Neutrophil (primary cell): Measurements from ENCODE around the gene FAM110A.
"Not testable (repeated sequence)": the region's sequence is repeated elsewhere in the genome, so short reads cannot be mapped to it uniquely, and the experiment has no call there.

Experiments used
- H3K27ac ChIP-seq: fragments of 200-600 bp; sonication (generic); 2 replicates; pipeline ENCODE4 v1.5.1; 2016; ENCODE audit warnings: mild to moderate bottlenecking, moderate library complexity
- H3K27me3 ChIP-seq: fragments of 200-600 bp; sonication (generic); 2 replicates; pipeline ENCODE4 v1.6.0; 2016; ENCODE audit warnings: mild to moderate bottlenecking
- H3K36me3 ChIP-seq: fragments of 200-600 bp; sonication (generic); 2 replicates; pipeline ENCODE4 v1.5.1; 2017
- H3K4me1 ChIP-seq, 2 experiments: fragments of 200-600 bp in 1 of 2; sonication (generic) in 1 of 2; 1 replicate in 1 of 2; 2 replicates in 1 of 2; pipeline versions ENCODE4 v1.5.1 to v1.6.1; 2013 to 2016; ENCODE audit warnings: low read depth in 1 of 2, low read length in 1 of 2, mild to moderate bottlenecking in 1 of 2, moderate library complexity in 1 of 2; ENCODE audit not compliant: control insufficient read depth in 1 of 2, insufficient read depth in 1 of 2
- H3K4me3 ChIP-seq, 2 experiments: fragments of 200-600 bp in 1 of 2; sonication (generic) in 1 of 2; 1 replicate in 1 of 2; 2 replicates in 1 of 2; pipeline ENCODE4 v1.5.1; 2013 to 2016; ENCODE audit warnings: low read depth in 1 of 2, low read length in 1 of 2, mild to moderate bottlenecking in 1 of 2, moderate library complexity in 1 of 2
- H3K9me3 ChIP-seq: fragments of 200-600 bp; sonication (generic); 2 replicates; pipeline ENCODE4 v1.5.1; 2016
- TF ChIP-seq, protein P1 (sequence below): fragments of 200-600 bp; sonication (generic); IDR thresholded peaks from 2 replicates; pipeline ENCODE4 v1.5.1; 2016; ENCODE audit warnings: antibody characterized with exemption

FAM110A gene

DNA sequence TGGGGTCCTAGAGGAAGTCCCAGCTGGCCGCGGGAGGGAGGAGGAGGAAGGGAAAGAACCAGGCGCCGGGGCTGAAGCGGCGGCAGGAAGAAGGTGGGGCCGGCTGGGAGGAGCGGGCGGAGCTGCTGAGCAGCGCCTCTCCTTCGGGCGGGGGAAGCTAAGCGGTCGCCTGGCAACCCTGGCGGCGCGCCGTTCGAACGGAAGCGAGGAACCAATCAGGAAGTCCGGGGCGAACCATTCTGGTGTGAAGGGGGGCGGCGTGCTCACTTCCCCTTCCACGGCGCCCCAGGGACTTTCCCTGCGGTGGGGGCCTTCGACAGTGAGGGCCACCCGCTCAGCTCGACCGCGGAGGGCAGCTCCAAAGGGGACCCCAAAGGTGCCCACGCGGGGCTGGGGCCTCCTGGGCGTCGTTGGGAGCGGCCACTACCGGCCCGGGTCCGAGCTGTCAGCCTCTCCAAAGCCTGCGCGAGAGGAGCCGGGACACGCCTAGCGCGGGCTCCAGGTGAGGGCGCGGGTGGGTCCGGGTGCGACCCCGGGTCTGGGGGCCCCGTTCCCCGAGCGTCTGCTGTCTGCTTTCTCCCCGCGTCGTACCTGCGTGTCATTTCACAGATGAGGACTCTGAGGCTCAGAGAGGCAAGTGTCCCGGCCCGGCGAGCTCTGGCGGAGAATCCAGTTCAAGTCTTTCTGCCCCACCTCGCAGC lies at the start of gene FAM110A:
FAM110A (plus strand) TSS at position 266 of the 701 bp plus-strand sequence. CDS start 11,090 bp downstream, outside the sequence.
- TF ChIP-seq, protein P1, sequence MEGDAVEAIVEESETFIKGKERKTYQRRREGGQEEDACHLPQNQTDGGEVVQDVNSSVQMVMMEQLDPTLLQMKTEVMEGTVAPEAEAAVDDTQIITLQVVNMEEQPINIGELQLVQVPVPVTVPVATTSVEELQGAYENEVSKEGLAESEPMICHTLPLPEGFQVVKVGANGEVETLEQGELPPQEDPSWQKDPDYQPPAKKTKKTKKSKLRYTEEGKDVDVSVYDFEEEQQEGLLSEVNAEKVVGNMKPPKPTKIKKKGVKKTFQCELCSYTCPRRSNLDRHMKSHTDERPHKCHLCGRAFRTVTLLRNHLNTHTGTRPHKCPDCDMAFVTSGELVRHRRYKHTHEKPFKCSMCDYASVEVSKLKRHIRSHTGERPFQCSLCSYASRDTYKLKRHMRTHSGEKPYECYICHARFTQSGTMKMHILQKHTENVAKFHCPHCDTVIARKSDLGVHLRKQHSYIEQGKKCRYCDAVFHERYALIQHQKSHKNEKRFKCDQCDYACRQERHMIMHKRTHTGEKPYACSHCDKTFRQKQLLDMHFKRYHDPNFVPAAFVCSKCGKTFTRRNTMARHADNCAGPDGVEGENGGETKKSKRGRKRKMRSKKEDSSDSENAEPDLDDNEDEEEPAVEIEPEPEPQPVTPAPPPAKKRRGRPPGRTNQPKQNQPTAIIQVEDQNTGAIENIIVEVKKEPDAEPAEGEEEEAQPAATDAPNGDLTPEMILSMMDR: peak; percentile 50
- Histone ChIP-seq H3K27ac (peak within 1 kb of the TSS; percentile 80), H3K4me1 (peaks cover 30 to 45% of the 10 kb centered on the region in 2 experiments)

DNA sequence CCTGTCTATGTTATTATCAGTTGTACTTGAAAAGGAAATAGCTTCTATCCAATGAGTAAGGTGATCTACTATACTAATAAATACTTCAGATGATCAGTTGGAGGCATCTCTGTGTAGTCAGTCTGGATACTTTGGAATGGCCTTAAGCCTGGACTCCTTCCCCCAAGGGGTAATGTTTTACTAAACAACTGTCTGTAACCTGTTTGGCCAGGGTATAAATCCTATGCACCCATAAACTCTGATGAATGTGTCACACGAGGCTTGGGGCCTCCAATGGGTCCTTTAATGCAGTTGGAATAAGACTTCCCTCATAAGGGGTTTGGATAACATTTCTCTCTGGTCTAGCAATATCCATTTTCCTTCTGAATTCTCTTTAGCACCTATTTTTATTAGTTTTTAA lies 45.7 kb upstream of the FAM110A start:
- Histone ChIP-seq H3K4me1 (no peaks in the 10 kb centered on the region), H3K9me3 (no peaks in the 10 kb centered on the region), H3K4me3 (no peak overlapping the region), H3K27me3 (peaks cover 9% of the 10 kb centered on the region), H3K36me3 (no peaks in the 10 kb centered on the region), H3K27ac (no peak overlapping the region)
- TF ChIP-seq, protein P1: no peak

More for the DNA sequence above, at the start of gene FAM110A:
- H3K4me3 ChIP-seq: peak within 1 kb of the TSS; percentile 81 to 97
- no peaks in the 10 kb centered on the region for H3K36me3 ChIP-seq
- no peaks in the 10 kb centered on the region for H3K9me3 ChIP-seq
- no peaks in the 10 kb centered on the region for H3K27me3 ChIP-seq

DNA sequence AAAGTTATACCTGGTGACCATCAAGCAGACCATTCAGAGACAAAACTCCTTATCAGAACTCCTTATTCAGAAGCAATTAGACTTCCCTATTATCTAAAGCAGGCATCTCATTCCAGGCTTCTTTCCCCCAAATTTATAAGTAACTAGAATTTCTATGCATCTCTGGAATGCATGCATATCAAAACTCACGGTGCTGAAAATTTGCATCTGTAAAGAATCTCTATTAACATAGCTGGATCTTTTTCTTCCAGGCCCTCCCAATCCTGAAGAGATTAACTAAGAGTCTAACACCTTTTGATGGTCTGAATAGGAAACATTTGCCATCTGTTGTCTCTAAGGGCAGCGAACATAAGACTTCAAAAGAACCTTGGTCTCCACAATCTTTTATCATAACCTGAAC lies 42.5 kb upstream of the FAM110A start:
- H3K36me3 ChIP-seq: no peaks in the 10 kb centered on the region
- H3K4me1 ChIP-seq: no peaks in the 10 kb centered on the region
- H3K27ac ChIP-seq: no peak overlapping the region
- TF ChIP-seq, protein P1: no peak
- no peak overlapping the region for H3K4me3 ChIP-seq
- no peaks in the 10 kb centered on the region for H3K9me3 ChIP-seq
- H3K27me3 ChIP-seq: peaks cover 11% of the 10 kb centered on the region

DNA sequence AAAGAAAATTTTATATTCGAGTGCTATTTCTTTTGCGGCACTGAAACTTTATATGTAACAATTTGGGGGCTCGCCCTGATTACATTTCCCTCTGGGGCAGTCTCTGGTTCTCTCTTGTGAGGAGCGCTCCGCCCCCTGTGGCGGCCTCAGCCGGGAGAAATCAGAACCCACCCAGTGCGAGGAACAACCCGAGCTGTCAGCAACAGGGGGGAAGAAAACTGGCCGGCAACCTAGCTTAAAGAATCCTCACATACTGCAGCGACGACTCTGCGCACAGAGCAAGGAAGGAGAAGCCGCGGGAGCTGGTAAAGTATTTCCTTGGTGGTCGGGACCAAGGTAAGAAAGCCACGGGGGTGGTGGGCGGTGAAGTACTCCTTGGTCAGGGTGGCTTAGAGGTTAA lies 41.3 kb upstream of the FAM110A start:
- Histone ChIP-seq H3K27ac (no peak overlapping the region), H3K4me1 (no peaks in the 10 kb centered on the region), H3K36me3 (no peaks in the 10 kb centered on the region), H3K9me3 (no peaks in the 10 kb centered on the region), H3K4me3 (no peak overlapping the region), H3K27me3 (peaks cover 23% of the 10 kb centered on the region)
- TF ChIP-seq, protein P1: no peak

DNA sequence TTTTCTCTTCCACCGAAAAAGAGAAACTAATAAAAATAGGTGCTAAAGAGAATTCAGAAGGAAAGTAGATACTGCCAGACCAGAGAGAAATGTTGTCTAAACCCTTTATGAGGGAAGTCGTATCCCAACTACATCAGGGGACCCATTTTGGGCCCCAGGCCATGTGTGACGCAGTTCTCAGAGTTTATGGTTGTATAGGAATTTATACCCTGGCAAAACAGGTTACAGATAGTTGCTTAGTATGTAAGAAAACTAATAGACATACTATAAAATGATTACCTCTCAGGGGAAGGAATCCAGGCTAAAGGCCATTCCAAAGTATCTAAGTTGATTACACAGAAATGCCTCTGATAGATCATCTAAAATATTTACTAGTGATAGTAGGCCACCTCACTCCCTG lies 36.6 kb upstream of the FAM110A start:
- no peak overlapping the region for H3K27ac ChIP-seq
- TF ChIP-seq, protein P1: no peak
- no peaks in the 10 kb centered on the region for H3K36me3 ChIP-seq
- H3K9me3 ChIP-seq: no peaks in the 10 kb centered on the region
- H3K4me3 ChIP-seq: no peak overlapping the region
- H3K27me3 ChIP-seq: peaks cover 18% of the 10 kb centered on the region
- H3K4me1 ChIP-seq: no peaks in the 10 kb centered on the region

DNA sequence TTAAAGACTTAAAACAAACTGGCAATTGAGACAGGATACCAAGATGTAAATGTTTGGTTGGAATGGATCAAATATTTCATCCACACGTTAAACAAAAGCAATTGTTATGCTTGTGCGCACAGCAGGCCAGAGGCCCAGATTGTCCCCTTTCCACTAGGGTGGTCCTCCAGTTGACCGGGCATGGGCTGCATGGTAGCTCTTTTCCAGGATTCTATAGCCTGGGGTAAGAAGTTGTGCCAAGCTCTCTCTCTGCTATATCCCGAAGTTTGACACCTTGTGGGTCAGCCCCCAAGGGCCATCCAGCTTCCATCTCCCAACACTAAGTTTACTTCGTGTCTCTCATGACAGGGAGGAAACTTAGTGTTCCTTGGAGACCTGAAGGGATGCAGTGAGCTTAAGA lies 34.8 kb upstream of the FAM110A start:
- not testable (repeated sequence) for H3K4me3 ChIP-seq, H3K4me1 ChIP-seq, H3K9me3 ChIP-seq, H3K27ac ChIP-seq, H3K36me3 ChIP-seq
- peaks cover 26% of the 10 kb centered on the region for H3K27me3 ChIP-seq

DNA sequence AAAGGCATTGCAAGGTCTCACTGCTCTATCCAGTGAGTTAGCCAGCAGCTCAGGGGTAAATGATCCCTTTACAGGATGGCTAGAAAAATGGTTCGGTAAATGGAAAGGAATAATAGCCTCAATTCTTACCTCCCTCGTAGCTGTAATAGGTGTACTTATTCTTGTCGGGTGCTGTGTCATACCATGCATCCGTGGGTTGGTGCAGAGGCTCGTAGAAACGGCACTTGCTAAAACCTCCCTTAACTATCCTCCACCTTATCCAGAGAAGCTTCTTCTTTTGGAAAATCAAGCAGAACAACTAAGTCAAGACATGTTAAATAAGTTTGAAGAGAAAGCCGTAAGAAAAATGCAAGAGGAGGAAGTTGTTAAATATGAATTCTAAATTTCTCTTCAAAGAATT lies 33.5 kb upstream of the FAM110A start:
- not testable (repeated sequence) for H3K4me3 ChIP-seq, H3K36me3 ChIP-seq, H3K4me1 ChIP-seq, H3K9me3 ChIP-seq, H3K27ac ChIP-seq
- H3K27me3 ChIP-seq: peaks cover 32% of the 10 kb centered on the region
